Measurements from ENCODE around the gene MGLL.

Gene MGLL

DNA sequence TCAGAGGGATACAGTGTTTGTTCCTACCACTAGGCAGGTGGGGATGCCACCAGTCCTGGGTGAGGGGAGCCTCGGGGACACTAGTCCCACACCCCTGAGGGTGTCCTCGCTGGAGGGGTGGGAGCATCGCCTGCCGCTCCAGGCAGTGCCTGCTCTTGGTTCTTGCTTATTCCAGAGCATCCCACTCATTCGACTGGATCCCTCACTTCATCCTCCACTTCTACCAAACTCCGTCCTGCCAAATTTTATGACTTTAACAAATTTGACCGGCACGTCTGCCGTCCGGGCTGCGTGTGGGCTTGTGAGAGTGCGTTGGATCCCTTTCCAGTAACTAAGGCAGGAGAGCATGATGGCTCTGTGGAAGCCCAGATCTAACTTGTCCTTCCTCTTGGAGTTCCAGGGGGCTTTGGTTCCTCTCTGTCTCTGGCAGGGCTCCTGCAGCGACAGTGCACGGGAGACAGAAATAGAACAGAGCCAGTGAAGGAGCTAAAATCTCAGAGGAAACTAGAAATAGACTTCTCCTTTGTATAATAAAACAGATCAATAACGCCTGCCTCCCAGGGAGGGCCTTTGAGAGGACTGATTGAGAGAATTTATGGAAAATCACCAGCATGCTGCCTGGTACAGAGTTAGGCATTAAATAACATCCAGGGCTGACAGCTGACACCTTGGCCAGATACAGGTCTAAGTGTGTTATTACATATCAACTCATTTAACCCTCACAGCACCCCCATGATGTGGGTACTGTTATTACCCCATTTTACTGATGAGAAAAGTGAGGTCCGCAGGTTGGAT, 34.5 kb downstream of the MGLL start:
- Histone ChIP-seq H3K79me2 (ENCODE audit: low read length) (no peaks in the 10 kb centered on the region), H3K9me2 (replicated peaks; ENCODE audit: insufficient read depth, low read length) (no peaks in the 10 kb centered on the region), H3K36me3 (replicated peaks; ENCODE audit: insufficient read depth, low read length) (no peaks in the 10 kb centered on the region), H2AFZ (ENCODE audit: low read length) (no peak overlapping the region), H3K27me3 (replicated peaks; ENCODE audit: insufficient read depth, low read length) (no peaks in the 10 kb centered on the region), H3F3A (ENCODE audit: insufficient read depth, low read length) (no peaks in the 10 kb centered on the region), H4K20me1 (ENCODE audit: insufficient read depth, low read length) (no peaks in the 10 kb centered on the region), H3K4me2 (ENCODE audit: low read depth, low read length) (no peak overlapping the region), H3K9me3 (replicated peaks; ENCODE audit: insufficient read depth, low read length) (no peaks in the 10 kb centered on the region), H3K4me1 (ENCODE audit: low read length) (no peaks in the 10 kb centered on the region), H3K27ac (ENCODE audit: low read length) (no peak overlapping the region), H3K9ac (ENCODE audit: low read length) (no peak overlapping the region), H3K4me3 (ENCODE audit: low read length) (no peak overlapping the region)
- no peak for TF ChIP-seq EZH2 (optimal IDR thresholded peaks at IDR 0.05; ENCODE audit: low read depth, low read length)
- TF ChIP-seq EZH2phosphoT487 (IDR thresholded peaks at IDR 0.05; ENCODE audit: low read length): no peak
- TF ChIP-seq, protein P1, sequence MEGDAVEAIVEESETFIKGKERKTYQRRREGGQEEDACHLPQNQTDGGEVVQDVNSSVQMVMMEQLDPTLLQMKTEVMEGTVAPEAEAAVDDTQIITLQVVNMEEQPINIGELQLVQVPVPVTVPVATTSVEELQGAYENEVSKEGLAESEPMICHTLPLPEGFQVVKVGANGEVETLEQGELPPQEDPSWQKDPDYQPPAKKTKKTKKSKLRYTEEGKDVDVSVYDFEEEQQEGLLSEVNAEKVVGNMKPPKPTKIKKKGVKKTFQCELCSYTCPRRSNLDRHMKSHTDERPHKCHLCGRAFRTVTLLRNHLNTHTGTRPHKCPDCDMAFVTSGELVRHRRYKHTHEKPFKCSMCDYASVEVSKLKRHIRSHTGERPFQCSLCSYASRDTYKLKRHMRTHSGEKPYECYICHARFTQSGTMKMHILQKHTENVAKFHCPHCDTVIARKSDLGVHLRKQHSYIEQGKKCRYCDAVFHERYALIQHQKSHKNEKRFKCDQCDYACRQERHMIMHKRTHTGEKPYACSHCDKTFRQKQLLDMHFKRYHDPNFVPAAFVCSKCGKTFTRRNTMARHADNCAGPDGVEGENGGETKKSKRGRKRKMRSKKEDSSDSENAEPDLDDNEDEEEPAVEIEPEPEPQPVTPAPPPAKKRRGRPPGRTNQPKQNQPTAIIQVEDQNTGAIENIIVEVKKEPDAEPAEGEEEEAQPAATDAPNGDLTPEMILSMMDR (IDR thresholded peaks at IDR 0.05; ENCODE audit: low read length): no peak
- DNase-seq: no peak

DNA sequence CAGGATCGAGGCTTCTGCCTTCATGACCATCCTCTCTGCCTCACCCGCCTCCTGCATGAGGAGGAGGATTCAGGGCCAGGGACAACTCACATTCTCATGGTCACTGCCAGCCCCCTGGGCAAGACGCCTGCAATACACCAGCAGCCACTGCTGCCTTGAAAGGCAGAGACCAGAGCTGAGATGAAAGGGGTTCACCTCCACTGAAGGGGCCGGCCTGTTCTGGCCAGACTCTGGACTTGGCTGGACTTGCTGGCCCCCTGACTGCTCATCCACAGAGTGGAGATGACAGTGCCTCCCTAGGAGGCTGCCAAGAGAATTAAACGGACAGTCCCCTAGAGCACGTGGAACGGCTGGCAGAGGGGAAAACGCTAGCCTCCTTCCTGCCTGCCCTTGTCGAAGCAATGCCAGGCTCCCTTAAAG, 35.2 kb downstream of the MGLL start:
- H3K4me1 ChIP-seq (ENCODE audit: low read length): no peaks in the 10 kb centered on the region
- no peak for DNase-seq

DNA sequence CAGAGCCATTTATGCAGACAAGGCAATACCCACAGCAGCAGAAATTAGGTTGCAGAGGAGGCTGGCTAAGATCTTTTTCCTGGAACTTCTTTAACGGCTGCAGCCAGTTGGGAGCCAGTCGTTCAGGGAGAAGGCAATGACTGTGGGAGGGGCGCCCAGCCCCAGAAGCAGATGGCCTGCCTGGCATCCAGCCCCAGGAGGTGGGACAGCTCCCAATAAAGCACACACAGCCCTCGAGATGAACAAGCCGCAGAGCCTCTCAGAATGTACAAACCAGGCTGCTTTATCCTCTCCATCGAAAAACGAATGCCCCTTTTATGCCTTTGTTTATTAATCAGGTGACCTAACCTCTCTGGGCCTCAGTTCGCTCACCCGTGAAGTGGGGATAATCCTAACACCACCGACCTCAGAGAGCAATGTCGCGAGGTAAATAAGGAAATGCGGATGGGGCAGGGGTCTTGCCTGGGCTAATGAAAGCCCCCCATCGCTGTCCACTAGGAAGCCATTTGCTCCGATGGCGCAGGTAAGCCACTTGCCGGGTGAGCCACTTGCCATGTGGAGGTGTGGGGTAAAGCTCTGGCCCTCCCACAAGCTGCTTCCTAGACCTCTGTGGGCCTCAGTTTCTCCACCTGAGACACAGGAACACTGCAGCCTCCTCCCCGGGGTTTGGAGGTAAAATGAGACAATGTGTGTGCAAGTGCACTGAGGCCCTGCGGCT, 35.8 kb downstream of the MGLL start:
- Histone ChIP-seq H3K9ac (ENCODE audit: low read length) (no peak overlapping the region), H3K4me1 (ENCODE audit: low read length) (no peaks in the 10 kb centered on the region), H3K79me2 (ENCODE audit: low read length) (no peaks in the 10 kb centered on the region), H3K4me2 (ENCODE audit: low read depth, low read length) (no peak overlapping the region), H3K27me3 (replicated peaks; ENCODE audit: insufficient read depth, low read length) (no peaks in the 10 kb centered on the region), H3K9me2 (replicated peaks; ENCODE audit: insufficient read depth, low read length) (no peaks in the 10 kb centered on the region), H3K36me3 (replicated peaks; ENCODE audit: insufficient read depth, low read length) (no peaks in the 10 kb centered on the region), H4K20me1 (ENCODE audit: insufficient read depth, low read length) (no peaks in the 10 kb centered on the region), H2AFZ (ENCODE audit: low read length) (no peak overlapping the region), H3K4me3 (ENCODE audit: low read length) (no peak overlapping the region), H3K9me3 (replicated peaks; ENCODE audit: insufficient read depth, low read length) (no peaks in the 10 kb centered on the region), H3K27ac (ENCODE audit: low read length) (no peak overlapping the region), H3F3A (ENCODE audit: insufficient read depth, low read length) (no peaks in the 10 kb centered on the region)
- TF ChIP-seq EZH2 (optimal IDR thresholded peaks at IDR 0.05; ENCODE audit: low read depth, low read length) (no peak), EZH2phosphoT487 (IDR thresholded peaks at IDR 0.05; ENCODE audit: low read length) (no peak)
- TF ChIP-seq, protein P1 (IDR thresholded peaks at IDR 0.05; ENCODE audit: low read length): no peak
- no peak for DNase-seq

More for the DNA sequence above, 35.2 kb downstream of the MGLL start:
- Histone ChIP-seq H3K9me2 (replicated peaks; ENCODE audit: insufficient read depth, low read length) (no peaks in the 10 kb centered on the region), H4K20me1 (ENCODE audit: insufficient read depth, low read length) (no peaks in the 10 kb centered on the region), H3K27ac (ENCODE audit: low read length) (no peak overlapping the region), H2AFZ (ENCODE audit: low read length) (no peak overlapping the region), H3K27me3 (replicated peaks; ENCODE audit: insufficient read depth, low read length) (no peaks in the 10 kb centered on the region), H3K4me3 (ENCODE audit: low read length) (no peak overlapping the region), H3K4me2 (ENCODE audit: low read depth, low read length) (no peak overlapping the region), H3F3A (ENCODE audit: insufficient read depth, low read length) (no peaks in the 10 kb centered on the region), H3K79me2 (ENCODE audit: low read length) (no peaks in the 10 kb centered on the region), H3K9ac (ENCODE audit: low read length) (no peak overlapping the region), H3K9me3 (replicated peaks; ENCODE audit: insufficient read depth, low read length) (no peaks in the 10 kb centered on the region), H3K36me3 (replicated peaks; ENCODE audit: insufficient read depth, low read length) (no peaks in the 10 kb centered on the region)
- TF ChIP-seq EZH2phosphoT487 (IDR thresholded peaks at IDR 0.05; ENCODE audit: low read length): no peak
- no peak for TF ChIP-seq EZH2 (optimal IDR thresholded peaks at IDR 0.05; ENCODE audit: low read depth, low read length)
- TF ChIP-seq, protein P1 (IDR thresholded peaks at IDR 0.05; ENCODE audit: low read length): no peak

Data from MM.1S (cell line).